ENCODE data around the gene TMEM178B.
A peak's percentile ranks its signal among the peaks of the same experiment; 100 is the strongest.

TMEM178B gene

DNA sequence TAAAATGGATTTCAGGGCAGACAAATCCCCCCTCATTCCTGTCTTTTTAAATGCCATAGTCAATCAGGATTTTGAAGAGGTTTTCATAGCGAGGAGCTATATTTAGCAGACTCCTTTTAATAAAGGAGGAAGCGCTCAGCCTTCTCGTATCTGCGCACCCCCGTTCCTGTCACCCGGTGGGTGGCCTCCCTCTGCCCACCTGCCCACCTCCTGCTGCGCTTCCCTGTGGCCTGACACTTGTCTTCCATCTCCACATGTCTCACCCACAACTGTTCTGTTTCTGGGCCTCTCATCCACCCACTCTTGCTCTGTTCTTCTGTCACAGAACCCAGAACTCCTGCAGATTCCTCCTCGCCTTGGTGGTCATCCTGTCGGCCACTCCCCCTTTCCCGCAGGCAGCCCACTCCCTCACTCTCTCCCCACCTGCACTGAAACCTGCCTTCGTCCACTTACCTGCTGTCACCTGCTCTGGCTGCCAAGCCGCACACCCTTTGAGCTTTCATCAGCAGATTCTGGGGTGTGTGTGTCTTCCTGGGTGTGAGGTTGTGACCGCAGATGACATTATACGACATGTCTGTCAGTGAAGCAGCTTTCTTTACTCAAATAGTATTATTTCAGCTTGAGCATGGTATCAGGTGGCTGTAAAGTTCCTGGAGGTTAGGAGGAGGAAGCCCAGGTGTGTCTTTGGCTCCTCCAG is 313.8 kb downstream of the TMEM178B start:
- POLR2A ChIA-PET, result no interaction called here

DNA sequence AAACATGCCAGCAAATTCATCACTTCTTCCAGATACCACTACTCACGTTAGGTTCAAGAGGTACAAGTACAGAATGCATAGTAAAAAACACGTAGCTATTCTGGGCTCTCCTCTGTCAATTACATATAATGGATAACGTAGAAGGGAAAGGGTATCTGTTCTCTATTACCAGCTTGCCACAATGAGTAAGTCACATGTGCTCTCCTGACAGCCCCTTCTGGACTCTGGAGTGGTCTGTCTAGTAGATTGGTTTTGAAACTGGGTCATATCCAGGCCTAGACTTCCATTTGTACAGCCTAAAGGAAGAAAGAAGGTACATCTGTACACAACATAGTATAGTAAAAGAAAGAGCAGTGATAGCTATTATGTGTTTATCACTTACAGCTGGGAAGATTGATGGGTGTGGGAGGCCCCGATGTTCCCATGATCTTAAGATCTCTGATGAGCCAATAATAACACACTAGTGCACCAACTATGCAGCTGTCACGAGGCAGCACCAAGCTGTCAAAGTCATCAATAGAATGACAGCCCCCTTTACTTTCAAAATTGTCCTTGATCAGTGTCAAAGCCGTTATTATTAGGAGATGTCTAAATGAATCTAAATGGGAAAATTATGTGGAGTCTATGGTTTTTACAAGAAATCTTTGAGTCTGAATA is 315.4 kb downstream of the TMEM178B start:
- Histone ChIP-seq H3K4me1 (ENCODE audit: control insufficient read depth, insufficient read depth, low read length) (no peaks in the 10 kb centered on the region), H3K4me3 (ENCODE audit: low read depth, low read length) (no peak overlapping the region), H3K9me3 (ENCODE audit: control insufficient read depth, insufficient read depth, low read depth, low read length) (no peaks in the 10 kb centered on the region), H3K36me3 (ENCODE audit: control insufficient read depth in 2 of 2, insufficient read depth in 1 of 2, low read length in 2 of 2) (no peaks in the 10 kb centered on the region), H3K27ac (ENCODE audit: extremely low read depth, low read depth, low read length) (no peak overlapping the region)
- TF ChIP-seq ZNF350 (tag by site-specific recombination; IDR thresholded peaks at IDR 0.05) (no peak), ZNF394 (tag by site-specific recombination; IDR thresholded peaks at IDR 0.05; ENCODE audit: borderline replicate concordance) (no peak), TRIM28 (IDR thresholded peaks at IDR 0.05; ENCODE audit: borderline replicate concordance, low read length) (no peak), ZNF302 (tag by site-specific recombination; IDR thresholded peaks at IDR 0.05; ENCODE audit: low read depth) (no peak), ZNF146 (tag by site-specific recombination; IDR thresholded peaks at IDR 0.05) (no peak)
- TF ChIP-seq, protein P1, sequence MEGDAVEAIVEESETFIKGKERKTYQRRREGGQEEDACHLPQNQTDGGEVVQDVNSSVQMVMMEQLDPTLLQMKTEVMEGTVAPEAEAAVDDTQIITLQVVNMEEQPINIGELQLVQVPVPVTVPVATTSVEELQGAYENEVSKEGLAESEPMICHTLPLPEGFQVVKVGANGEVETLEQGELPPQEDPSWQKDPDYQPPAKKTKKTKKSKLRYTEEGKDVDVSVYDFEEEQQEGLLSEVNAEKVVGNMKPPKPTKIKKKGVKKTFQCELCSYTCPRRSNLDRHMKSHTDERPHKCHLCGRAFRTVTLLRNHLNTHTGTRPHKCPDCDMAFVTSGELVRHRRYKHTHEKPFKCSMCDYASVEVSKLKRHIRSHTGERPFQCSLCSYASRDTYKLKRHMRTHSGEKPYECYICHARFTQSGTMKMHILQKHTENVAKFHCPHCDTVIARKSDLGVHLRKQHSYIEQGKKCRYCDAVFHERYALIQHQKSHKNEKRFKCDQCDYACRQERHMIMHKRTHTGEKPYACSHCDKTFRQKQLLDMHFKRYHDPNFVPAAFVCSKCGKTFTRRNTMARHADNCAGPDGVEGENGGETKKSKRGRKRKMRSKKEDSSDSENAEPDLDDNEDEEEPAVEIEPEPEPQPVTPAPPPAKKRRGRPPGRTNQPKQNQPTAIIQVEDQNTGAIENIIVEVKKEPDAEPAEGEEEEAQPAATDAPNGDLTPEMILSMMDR (tag by site-specific recombination; IDR thresholded peaks at IDR 0.05), result no peak
- TF ChIP-seq, protein P2, sequence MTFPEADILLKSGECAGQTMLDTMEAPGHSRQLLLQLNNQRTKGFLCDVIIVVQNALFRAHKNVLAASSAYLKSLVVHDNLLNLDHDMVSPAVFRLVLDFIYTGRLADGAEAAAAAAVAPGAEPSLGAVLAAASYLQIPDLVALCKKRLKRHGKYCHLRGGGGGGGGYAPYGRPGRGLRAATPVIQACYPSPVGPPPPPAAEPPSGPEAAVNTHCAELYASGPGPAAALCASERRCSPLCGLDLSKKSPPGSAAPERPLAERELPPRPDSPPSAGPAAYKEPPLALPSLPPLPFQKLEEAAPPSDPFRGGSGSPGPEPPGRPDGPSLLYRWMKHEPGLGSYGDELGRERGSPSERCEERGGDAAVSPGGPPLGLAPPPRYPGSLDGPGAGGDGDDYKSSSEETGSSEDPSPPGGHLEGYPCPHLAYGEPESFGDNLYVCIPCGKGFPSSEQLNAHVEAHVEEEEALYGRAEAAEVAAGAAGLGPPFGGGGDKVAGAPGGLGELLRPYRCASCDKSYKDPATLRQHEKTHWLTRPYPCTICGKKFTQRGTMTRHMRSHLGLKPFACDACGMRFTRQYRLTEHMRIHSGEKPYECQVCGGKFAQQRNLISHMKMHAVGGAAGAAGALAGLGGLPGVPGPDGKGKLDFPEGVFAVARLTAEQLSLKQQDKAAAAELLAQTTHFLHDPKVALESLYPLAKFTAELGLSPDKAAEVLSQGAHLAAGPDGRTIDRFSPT (tag by site-specific recombination; IDR thresholded peaks at IDR 0.05), result no peak
- TF ChIP-seq, protein P3, sequence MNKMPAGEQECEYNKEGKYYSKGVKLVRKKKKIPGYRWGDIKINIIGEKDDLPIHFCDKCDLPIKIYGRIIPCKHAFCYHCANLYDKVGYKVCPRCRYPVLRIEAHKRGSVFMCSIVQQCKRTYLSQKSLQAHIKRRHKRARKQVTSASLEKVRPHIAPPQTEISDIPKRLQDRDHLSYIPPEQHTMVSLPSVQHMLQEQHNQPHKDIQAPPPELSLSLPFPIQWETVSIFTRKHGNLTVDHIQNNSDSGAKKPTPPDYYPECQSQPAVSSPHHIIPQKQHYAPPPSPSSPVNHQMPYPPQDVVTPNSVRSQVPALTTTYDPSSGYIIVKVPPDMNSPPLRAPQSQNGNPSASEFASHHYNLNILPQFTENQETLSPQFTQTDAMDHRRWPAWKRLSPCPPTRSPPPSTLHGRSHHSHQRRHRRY (tag by site-specific recombination; IDR thresholded peaks at IDR 0.05), result no peak
- TF ChIP-seq, protein P4, sequence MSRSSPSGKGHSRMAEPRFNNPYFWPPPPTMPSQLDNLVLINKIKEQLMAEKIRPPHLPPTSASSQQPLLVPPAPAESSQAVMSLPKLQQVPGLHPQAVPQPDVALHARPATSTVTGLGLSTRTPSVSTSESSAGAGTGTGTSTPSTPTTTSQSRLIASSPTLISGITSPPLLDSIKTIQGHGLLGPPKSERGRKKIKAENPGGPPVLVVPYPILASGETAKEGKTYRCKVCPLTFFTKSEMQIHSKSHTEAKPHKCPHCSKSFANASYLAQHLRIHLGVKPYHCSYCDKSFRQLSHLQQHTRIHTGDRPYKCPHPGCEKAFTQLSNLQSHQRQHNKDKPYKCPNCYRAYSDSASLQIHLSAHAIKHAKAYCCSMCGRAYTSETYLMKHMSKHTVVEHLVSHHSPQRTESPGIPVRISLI (tag by site-specific recombination; IDR thresholded peaks at IDR 0.05), result no peak
- TF ChIP-seq, protein P5, sequence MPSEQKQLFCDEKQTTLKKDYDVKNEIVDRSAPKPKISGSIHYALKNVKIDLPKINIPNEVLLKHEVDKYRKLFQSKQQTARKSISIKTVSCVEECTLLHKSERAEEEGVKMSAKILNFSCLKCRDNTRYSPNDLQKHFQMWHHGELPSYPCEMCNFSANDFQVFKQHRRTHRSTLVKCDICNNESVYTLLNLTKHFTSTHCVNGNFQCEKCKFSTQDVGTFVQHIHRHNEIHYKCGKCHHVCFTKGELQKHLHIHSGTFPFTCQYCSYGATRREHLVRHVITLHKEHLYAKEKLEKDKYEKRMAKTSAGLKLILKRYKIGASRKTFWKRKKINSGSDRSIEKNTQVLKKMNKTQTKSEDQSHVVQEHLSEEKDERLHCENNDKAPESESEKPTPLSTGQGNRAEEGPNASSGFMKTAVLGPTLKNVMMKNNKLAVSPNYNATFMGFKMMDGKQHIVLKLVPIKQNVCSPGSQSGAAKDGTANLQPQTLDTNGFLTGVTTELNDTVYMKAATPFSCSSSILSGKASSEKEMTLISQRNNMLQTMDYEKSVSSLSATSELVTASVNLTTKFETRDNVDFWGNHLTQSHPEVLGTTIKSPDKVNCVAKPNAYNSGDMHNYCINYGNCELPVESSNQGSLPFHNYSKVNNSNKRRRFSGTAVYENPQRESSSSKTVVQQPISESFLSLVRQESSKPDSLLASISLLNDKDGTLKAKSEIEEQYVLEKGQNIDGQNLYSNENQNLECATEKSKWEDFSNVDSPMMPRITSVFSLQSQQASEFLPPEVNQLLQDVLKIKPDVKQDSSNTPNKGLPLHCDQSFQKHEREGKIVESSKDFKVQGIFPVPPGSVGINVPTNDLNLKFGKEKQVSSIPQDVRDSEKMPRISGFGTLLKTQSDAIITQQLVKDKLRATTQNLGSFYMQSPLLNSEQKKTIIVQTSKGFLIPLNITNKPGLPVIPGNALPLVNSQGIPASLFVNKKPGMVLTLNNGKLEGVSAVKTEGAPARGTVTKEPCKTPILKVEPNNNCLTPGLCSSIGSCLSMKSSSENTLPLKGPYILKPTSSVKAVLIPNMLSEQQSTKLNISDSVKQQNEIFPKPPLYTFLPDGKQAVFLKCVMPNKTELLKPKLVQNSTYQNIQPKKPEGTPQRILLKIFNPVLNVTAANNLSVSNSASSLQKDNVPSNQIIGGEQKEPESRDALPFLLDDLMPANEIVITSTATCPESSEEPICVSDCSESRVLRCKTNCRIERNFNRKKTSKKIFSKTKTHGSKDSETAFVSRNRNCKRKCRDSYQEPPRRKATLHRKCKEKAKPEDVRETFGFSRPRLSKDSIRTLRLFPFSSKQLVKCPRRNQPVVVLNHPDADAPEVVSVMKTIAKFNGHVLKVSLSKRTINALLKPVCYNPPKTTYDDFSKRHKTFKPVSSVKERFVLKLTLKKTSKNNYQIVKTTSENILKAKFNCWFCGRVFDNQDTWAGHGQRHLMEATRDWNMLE (tag by site-specific recombination; conservative IDR thresholded peaks at IDR 0.05; ENCODE audit: low read depth), result no peak
- ChIA-PET POLR2A (no interaction called here), CTCF (no interaction called here)

More for the DNA sequence above, 313.8 kb downstream of the TMEM178B start:
- no peak overlapping the region for H3K27ac ChIP-seq (ENCODE audit: extremely low read depth, low read depth, low read length)
- H3K4me1 ChIP-seq (ENCODE audit: control insufficient read depth, insufficient read depth, low read length), result no peaks in the 10 kb centered on the region
- CTCF ChIA-PET, result no interaction called here
- TF ChIP-seq EGR2 (tag by site-specific recombination; IDR thresholded peaks at IDR 0.05; ENCODE audit: low read depth) (peak; percentile 79), ZNF623 (tag by site-specific recombination; IDR thresholded peaks at IDR 0.05) (no peak), ZNF600 (tag by site-specific recombination; IDR thresholded peaks at IDR 0.05) (no peak), ZNF596 (tag by site-specific recombination; IDR thresholded peaks at IDR 0.05) (no peak), ZNF658 (tag by site-specific recombination; IDR thresholded peaks at IDR 0.05) (no peak), TCF7L2 (IDR thresholded peaks at IDR 0.05; ENCODE audit: borderline replicate concordance, low read depth, low read length) (no peak), ZFHX2 (tag by site-specific recombination; conservative IDR thresholded peaks at IDR 0.05) (peak; percentile 63), ZNF146 (tag by site-specific recombination; IDR thresholded peaks at IDR 0.05) (no peak)
- TF ChIP-seq, protein P2 (tag by site-specific recombination; IDR thresholded peaks at IDR 0.05), result no peak
- TF ChIP-seq, protein P3 (tag by site-specific recombination; IDR thresholded peaks at IDR 0.05), result no peak
- no peaks in the 10 kb centered on the region for H3K9me3 ChIP-seq (ENCODE audit: control insufficient read depth, insufficient read depth, low read depth, low read length)
- no peaks in the 10 kb centered on the region for H3K36me3 ChIP-seq (ENCODE audit: control insufficient read depth in 2 of 2, insufficient read depth in 1 of 2, low read length in 2 of 2)
- H3K4me3 ChIP-seq (ENCODE audit: low read depth, low read length), result no peak overlapping the region
